Smooth muscle cell (in vitro differentiated cells): ENCODE measurements around the gene UCP3. TPM values are rescaled to one million over a fixed set of nuclear protein-coding genes. Genes with fewer than 3 reads are reported as not detected.

Experiments used
- DNase-seq: peaks from one replicate; lab custom pipeline; 2025; ENCODE audit not compliant: unreplicated experiment; lab: John Stamatoyannopoulos, UW
- H2AFZ ChIP-seq: fragments of 200-600 bp; sonication (generic); 2 replicates; pipeline ENCODE4 v1.6.0; 2016; ENCODE audit warnings: antibody characterized with exemption, low read depth, mild to moderate bottlenecking
- H3F3A ChIP-seq: fragments of 200-600 bp; sonication (generic); 2 replicates; pipeline ENCODE4 v1.6.0; 2017; ENCODE audit warnings: antibody characterized with exemption, low read depth
- H3K27ac ChIP-seq: fragments of 200-600 bp; sonication (generic); 2 replicates; pipeline ENCODE4 v1.5.1; 2016; ENCODE audit warnings: low read depth, mild to moderate bottlenecking
- H3K27me3 ChIP-seq: fragments of 200-600 bp; sonication (generic); 2 replicates; pipeline ENCODE4 v1.6.1; 2016; ENCODE audit warnings: low read depth, mild to moderate bottlenecking
- H3K36me3 ChIP-seq: fragments of 200-600 bp; sonication (generic); 2 replicates; pipeline ENCODE4 v1.5.1; 2016; ENCODE audit warnings: low read depth
- H3K4me1 ChIP-seq: fragments of 200-600 bp; sonication (generic); 2 replicates; pipeline ENCODE4 v1.5.1; 2016; ENCODE audit warnings: low read depth
- H3K4me2 ChIP-seq: fragments of 200-600 bp; sonication (generic); 2 replicates; pipeline ENCODE4 v1.6.0; 2016; ENCODE audit warnings: mild to moderate bottlenecking
- H3K4me3 ChIP-seq: fragments of 200-600 bp; sonication (generic); 2 replicates; pipeline ENCODE4 v1.5.1; 2016; ENCODE audit warnings: mild to moderate bottlenecking
- H3K79me2 ChIP-seq: fragments of 200-600 bp; sonication (generic); 2 replicates; pipeline ENCODE4 v1.6.0; 2016; ENCODE audit warnings: low read depth, mild to moderate bottlenecking
- H3K9ac ChIP-seq: fragments of 200-600 bp; sonication (generic); 2 replicates; pipeline ENCODE4 v1.6.0; 2016; ENCODE audit warnings: low read depth
- H3K9me3 ChIP-seq: fragments of 200-600 bp; sonication (generic); replicated peaks from 2 replicates; pipeline ENCODE4 v1.5.1; 2016; ENCODE audit warnings: low read depth
- H4K20me1 ChIP-seq: fragments of 200-600 bp; sonication (generic); 2 replicates; pipeline ENCODE4 v1.6.0; 2016; ENCODE audit warnings: low read depth
- CTCF ChIP-seq: fragments of 200-600 bp; sonication (generic); IDR thresholded peaks from 2 replicates; pipeline ENCODE4 v1.5.1; 2017; ENCODE audit warnings: borderline replicate concordance, mild to moderate bottlenecking, antibody characterized with exemption; ENCODE audit not compliant: insufficient read depth, poor library complexity, severe bottlenecking
- WGBS: methylation state at CpG from one replicate; pipeline ENCODE4 v1.1.7; 2016; ENCODE audit warnings: low lambda C conversion rate; 5-methylcytosine and 5-hydroxymethylcytosine counted together
- polyA plus RNA-seq: library from polyadenylated mRNA; unstranded; fragments of >200 nt; fragmentation: Nextera tagmentation; extraction: Ambion mirVana; gene quantifications from 2 replicates; pipeline ENCODE4 v1.2.1, GENCODE V29; 2016
- total RNA-seq: library from RNA; depleted of rRNA; stranded (reverse); fragments of >200 nt; gene quantifications from 2 replicates; pipeline ENCODE4 v1.2.3, GENCODE V29; 2014

The UCP3 gene
- total and polyA plus RNA-seq, 2 experiments from 2014 or later: 0.85 to 0.88 TPM

GRCh38 chr11:73968356-73968966 is 40.4 kb downstream of the UCP3 start:
- no peak for DNase-seq
- H3K27me3 ChIP-seq: no peaks in the 10 kb centered on the region
- no peaks in the 10 kb centered on the region for H4K20me1 ChIP-seq
- H3K36me3 ChIP-seq: no peaks in the 10 kb centered on the region
- no peak overlapping the region for H3K4me3 ChIP-seq
- H3K79me2 ChIP-seq: no peaks in the 10 kb centered on the region
- H3F3A ChIP-seq: no peaks in the 10 kb centered on the region
- no peak overlapping the region for H3K27ac ChIP-seq
- no peaks in the 10 kb centered on the region for H3K4me1 ChIP-seq
- no peak overlapping the region for H3K9ac ChIP-seq
- no peaks in the 10 kb centered on the region for H3K9me3 ChIP-seq
- no peak for TF ChIP-seq CTCF
- WGBS: 81% methylated on average over 15 of the region's 15 CpGs
- no peak overlapping the region for H3K4me2 ChIP-seq
- H2AFZ ChIP-seq: no peak overlapping the region

DNA sequence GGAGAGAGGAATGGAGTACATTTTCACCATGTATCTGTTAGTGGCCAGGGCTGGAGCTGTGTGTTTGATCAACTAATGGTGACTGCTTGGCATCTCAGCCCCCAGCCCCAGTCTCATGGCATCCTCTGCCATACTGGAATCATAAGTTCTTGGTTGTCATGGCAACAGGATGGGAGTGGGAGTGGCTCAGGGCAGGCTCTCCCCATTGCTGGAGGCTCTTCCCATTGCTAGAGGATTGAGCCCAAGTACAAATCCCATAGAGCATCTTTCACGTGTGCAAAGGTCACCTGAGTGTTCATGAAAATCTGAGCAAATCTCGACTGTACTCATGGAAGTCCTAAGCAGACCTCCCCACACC is 43.1 kb downstream of the UCP3 start:
- Histone ChIP-seq H2AFZ (no peak overlapping the region), H3K4me2 (no peak overlapping the region), H3K9ac (no peak overlapping the region), H3K27me3 (no peaks in the 10 kb centered on the region), H3K9me3 (no peaks in the 10 kb centered on the region), H3K4me1 (no peaks in the 10 kb centered on the region), H3F3A (no peaks in the 10 kb centered on the region), H4K20me1 (no peaks in the 10 kb centered on the region), H3K27ac (no peak overlapping the region), H3K4me3 (no peak overlapping the region), H3K79me2 (no peaks in the 10 kb centered on the region), H3K36me3 (no peaks in the 10 kb centered on the region)
- TF ChIP-seq CTCF: no peak
- DNase-seq: no peak
- WGBS: 82% methylated on average over 2 of the region's 2 CpGs

- no peak for DNase-seq
- Histone ChIP-seq H3K4me1 (no peaks in the 10 kb centered on the region), H3K79me2 (no peaks in the 10 kb centered on the region), H3K27ac (no peak overlapping the region), H3K9ac (no peak overlapping the region), H4K20me1 (no peaks in the 10 kb centered on the region), H3K9me3 (no peaks in the 10 kb centered on the region), H2AFZ (no peak overlapping the region), H3K27me3 (no peaks in the 10 kb centered on the region), H3K36me3 (no peaks in the 10 kb centered on the region), H3F3A (no peaks in the 10 kb centered on the region), H3K4me2 (no peak overlapping the region), H3K4me3 (no peak overlapping the region)
- 74% methylated on average over 10 of the region's 10 CpGs for WGBS
- TF ChIP-seq CTCF: no peak
Measured at GRCh38 chr11:73965076-73965763, 43.7 kb downstream of the UCP3 start.

DNA sequence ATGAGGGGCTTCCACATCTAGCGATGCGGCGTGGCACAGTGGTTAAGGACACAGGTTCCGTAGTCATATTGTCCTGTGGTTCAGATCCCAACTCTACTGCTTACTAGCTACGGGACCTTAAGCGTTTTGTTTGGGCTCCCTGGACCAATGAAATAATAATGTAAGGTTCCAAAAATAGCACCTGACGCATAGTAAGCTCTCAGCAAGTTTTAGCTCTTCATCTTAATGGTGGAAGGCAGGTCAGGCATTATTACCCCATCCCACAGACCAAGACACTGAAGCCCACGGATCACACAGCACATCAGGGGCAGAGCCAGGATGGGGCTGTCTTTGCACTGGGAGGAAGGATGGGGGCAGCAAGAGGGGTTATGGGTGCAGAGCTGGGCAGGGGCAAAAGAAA is 45.0 kb downstream of the UCP3 start:
- Histone ChIP-seq H4K20me1 (no peaks in the 10 kb centered on the region), H3K9me3 (no peaks in the 10 kb centered on the region), H3F3A (no peaks in the 10 kb centered on the region), H3K9ac (no peak overlapping the region), H3K4me3 (no peak overlapping the region), H3K4me2 (no peak overlapping the region), H3K79me2 (no peaks in the 10 kb centered on the region), H3K36me3 (no peaks in the 10 kb centered on the region), H3K4me1 (no peaks in the 10 kb centered on the region), H3K27me3 (no peaks in the 10 kb centered on the region), H3K27ac (no peak overlapping the region), H2AFZ (no peak overlapping the region)
- no peak for DNase-seq
- no peak for TF ChIP-seq CTCF
- WGBS: 76% methylated on average over 8 of the region's 8 CpGs
